SK-N-SH treated with all-trans-retinoic acid at 6 μM for 48 hours (cell line): Measurements from ENCODE around the gene C14orf93.

ENCODE experiments used
- ATAC-seq: fragments of 200-7000 bp; cut with Tn5 transposase; 3 replicates; pipeline ENCODE4 v1.9.1; 2020; ENCODE audit warnings: mild to moderate bottlenecking, moderate library complexity
- BACH2 ChIP-seq: fragments of 250-450 bp; sonication (Bioruptor Pico); IDR thresholded peaks from 2 replicates; pipeline ENCODE4 v1.9.0; 2021; ENCODE audit warnings: mild to moderate bottlenecking, borderline replicate concordance
- CSDC2 ChIP-seq: fragments of 250-450 bp; sonication (Bioruptor Pico); IDR thresholded peaks from 2 replicates; pipeline ENCODE4 v1.5.0; 2020; ENCODE audit warnings: mild to moderate bottlenecking, moderate library complexity
- ESRRG ChIP-seq: fragments of 250-450 bp; sonication (Bioruptor Pico); IDR thresholded peaks from 2 replicates; pipeline ENCODE4 v1.6.1; 2021; ENCODE audit warnings: mild to moderate bottlenecking
- GLIS3 ChIP-seq: fragments of 250-450 bp; sonication (Bioruptor Pico); IDR thresholded peaks from 2 replicates; pipeline ENCODE4 v1.5.0; 2020; ENCODE audit warnings: mild to moderate bottlenecking, moderate library complexity
- ISL1 ChIP-seq: fragments of 250-450 bp; sonication (Bioruptor Pico); IDR thresholded peaks from 2 replicates; pipeline ENCODE4 v2.1.2; 2022; ENCODE audit warnings: mild to moderate bottlenecking, moderate library complexity
- OSR1 ChIP-seq: fragments of 250-450 bp; sonication (Bioruptor Pico); IDR thresholded peaks from 2 replicates; pipeline ENCODE4 v1.8.0; 2022; ENCODE audit warnings: moderate library complexity, mild to moderate bottlenecking, inconsistent platforms
- PPARA ChIP-seq: fragments of 250-450 bp; sonication (Bioruptor Pico); IDR thresholded peaks from 2 replicates; pipeline ENCODE4 v1.5.0; 2020; ENCODE audit warnings: mild to moderate bottlenecking, borderline replicate concordance
- RARB ChIP-seq: fragments of 250-450 bp; sonication (Bioruptor Pico); IDR thresholded peaks from 2 replicates; pipeline ENCODE4 v1.8.0; 2021; ENCODE audit warnings: mild to moderate bottlenecking, moderate library complexity
- SNAI2 ChIP-seq: fragments of 250-450 bp; sonication (Bioruptor Pico); IDR thresholded peaks from 2 replicates; pipeline ENCODE4 v1.5.0; 2020; ENCODE audit warnings: mild to moderate bottlenecking, moderate library complexity
- TCF4 ChIP-seq: fragments of 250-450 bp; sonication (Bioruptor Pico); IDR thresholded peaks from 2 replicates; pipeline ENCODE4 v1.8.0; 2021; ENCODE audit warnings: mild to moderate bottlenecking, moderate library complexity, borderline replicate concordance
- TOX ChIP-seq: fragments of 250-450 bp; sonication (Bioruptor Pico); IDR thresholded peaks from 2 replicates; pipeline ENCODE4 v1.8.0; 2021; ENCODE audit warnings: mild to moderate bottlenecking, moderate library complexity, borderline replicate concordance
- ZC3H10 ChIP-seq: fragments of 250-450 bp; sonication (Bioruptor Pico); IDR thresholded peaks from 2 replicates; pipeline ENCODE4 v1.5.1; 2021; ENCODE audit warnings: mild to moderate bottlenecking, moderate library complexity
- ZFP3 ChIP-seq: fragments of 250-450 bp; sonication (Bioruptor Pico); IDR thresholded peaks from 2 replicates; pipeline ENCODE4 v1.5.0; 2020; ENCODE audit warnings: mild to moderate bottlenecking, moderate library complexity
- ZFP30 ChIP-seq: fragments of 450-650 bp; formaldehyde crosslinking; IDR thresholded peaks from 2 replicates; pipeline ENCODE4 v1.5.0; 2022; ENCODE audit warnings: mild to moderate bottlenecking, moderate library complexity
- ZNF565 ChIP-seq: fragments of 450-650 bp; formaldehyde crosslinking; conservative IDR thresholded peaks from 2 replicates; pipeline ENCODE4 v1.5.0; 2020; ENCODE audit warnings: low read depth, mild to moderate bottlenecking, moderate library complexity
- ZNF70 ChIP-seq: fragments of 450-650 bp; formaldehyde crosslinking; IDR thresholded peaks from 2 replicates; pipeline ENCODE4 v1.5.0; 2020; ENCODE audit warnings: mild to moderate bottlenecking, moderate library complexity
- TF ChIP-seq, protein P1 (sequence below): fragments of 250-450 bp; sonication (Bioruptor Pico); IDR thresholded peaks from 2 replicates; pipeline ENCODE4 v1.5.0; 2020; ENCODE audit warnings: mild to moderate bottlenecking, moderate library complexity
- TF ChIP-seq, protein P2 (sequence below): fragments of 250-450 bp; sonication (Bioruptor Pico); IDR thresholded peaks from 2 replicates; pipeline ENCODE4 v1.5.1; 2020; ENCODE audit warnings: low read depth, mild to moderate bottlenecking, moderate library complexity
- TF ChIP-seq, protein P3 (sequence below): fragments of 250-450 bp; sonication (Bioruptor Pico); IDR thresholded peaks from 2 replicates; pipeline ENCODE4 v1.5.1; 2021; ENCODE audit warnings: mild to moderate bottlenecking, moderate library complexity
- TF ChIP-seq, protein P4 (sequence below): fragments of 250-450 bp; sonication (Bioruptor Pico); IDR thresholded peaks from 2 replicates; pipeline ENCODE4 v1.8.0; 2020; ENCODE audit warnings: mild to moderate bottlenecking, moderate library complexity, borderline replicate concordance

Gene C14orf93, protein sequence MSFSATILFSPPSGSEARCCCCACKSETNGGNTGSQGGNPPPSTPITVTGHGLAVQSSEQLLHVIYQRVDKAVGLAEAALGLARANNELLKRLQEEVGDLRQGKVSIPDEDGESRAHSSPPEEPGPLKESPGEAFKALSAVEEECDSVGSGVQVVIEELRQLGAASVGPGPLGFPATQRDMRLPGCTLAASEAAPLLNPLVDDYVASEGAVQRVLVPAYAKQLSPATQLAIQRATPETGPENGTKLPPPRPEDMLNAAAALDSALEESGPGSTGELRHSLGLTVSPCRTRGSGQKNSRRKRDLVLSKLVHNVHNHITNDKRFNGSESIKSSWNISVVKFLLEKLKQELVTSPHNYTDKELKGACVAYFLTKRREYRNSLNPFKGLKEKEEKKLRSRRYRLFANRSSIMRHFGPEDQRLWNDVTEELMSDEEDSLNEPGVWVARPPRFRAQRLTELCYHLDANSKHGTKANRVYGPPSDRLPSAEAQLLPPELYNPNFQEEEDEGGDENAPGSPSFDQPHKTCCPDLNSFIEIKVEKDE

DNA sequence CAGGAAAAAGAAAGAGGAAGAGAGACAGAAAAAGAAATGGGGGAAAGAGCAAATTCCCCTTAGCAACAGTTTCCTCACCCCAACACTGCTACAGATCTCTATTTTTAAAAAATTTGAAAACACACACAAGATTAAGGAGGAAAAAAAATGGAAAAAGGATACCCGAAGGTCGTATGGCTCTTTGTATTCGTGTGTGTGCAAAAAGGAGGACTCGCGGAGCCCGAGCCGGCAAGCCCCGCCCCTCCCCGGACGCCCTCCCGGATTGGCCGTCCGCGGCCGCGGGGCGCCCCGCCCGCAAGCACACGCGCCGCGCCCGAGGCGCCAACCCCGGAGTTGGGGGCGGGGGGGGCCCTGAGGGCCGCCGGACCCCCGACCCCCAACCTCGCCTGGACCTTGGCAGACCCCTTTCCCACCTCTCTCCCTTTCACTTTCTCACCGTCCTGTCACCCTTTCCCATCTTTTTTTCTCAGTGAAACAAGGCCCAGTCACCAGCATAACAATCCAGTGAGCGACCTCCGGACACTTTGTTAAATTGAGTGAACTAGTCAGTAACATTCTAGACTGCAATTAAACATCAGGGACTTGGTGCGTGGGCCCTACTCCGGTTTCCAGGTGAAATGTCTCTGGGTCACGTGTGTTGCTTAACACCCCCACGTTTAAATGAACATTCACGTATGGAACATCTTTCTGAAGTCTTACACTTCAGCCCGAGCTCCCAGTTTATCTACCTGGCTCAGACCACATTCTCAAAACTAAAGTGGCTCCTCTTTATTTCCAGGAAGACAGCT is at the start of gene C14orf93:
TSS of gene C14orf93 (minus strand) at position 205 of the 788 bp plus-strand sequence. CDS start 11,120 bp downstream, outside the sequence.
- TF ChIP-seq, protein P1, sequence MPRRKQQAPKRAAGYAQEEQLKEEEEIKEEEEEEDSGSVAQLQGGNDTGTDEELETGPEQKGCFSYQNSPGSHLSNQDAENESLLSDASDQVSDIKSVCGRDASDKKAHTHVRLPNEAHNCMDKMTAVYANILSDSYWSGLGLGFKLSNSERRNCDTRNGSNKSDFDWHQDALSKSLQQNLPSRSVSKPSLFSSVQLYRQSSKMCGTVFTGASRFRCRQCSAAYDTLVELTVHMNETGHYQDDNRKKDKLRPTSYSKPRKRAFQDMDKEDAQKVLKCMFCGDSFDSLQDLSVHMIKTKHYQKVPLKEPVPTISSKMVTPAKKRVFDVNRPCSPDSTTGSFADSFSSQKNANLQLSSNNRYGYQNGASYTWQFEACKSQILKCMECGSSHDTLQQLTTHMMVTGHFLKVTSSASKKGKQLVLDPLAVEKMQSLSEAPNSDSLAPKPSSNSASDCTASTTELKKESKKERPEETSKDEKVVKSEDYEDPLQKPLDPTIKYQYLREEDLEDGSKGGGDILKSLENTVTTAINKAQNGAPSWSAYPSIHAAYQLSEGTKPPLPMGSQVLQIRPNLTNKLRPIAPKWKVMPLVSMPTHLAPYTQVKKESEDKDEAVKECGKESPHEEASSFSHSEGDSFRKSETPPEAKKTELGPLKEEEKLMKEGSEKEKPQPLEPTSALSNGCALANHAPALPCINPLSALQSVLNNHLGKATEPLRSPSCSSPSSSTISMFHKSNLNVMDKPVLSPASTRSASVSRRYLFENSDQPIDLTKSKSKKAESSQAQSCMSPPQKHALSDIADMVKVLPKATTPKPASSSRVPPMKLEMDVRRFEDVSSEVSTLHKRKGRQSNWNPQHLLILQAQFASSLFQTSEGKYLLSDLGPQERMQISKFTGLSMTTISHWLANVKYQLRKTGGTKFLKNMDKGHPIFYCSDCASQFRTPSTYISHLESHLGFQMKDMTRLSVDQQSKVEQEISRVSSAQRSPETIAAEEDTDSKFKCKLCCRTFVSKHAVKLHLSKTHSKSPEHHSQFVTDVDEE (CRISPR knock-in tag), result peak; percentile 50; the same call in 1 of the 2 replicates
- TF ChIP-seq, protein P2, sequence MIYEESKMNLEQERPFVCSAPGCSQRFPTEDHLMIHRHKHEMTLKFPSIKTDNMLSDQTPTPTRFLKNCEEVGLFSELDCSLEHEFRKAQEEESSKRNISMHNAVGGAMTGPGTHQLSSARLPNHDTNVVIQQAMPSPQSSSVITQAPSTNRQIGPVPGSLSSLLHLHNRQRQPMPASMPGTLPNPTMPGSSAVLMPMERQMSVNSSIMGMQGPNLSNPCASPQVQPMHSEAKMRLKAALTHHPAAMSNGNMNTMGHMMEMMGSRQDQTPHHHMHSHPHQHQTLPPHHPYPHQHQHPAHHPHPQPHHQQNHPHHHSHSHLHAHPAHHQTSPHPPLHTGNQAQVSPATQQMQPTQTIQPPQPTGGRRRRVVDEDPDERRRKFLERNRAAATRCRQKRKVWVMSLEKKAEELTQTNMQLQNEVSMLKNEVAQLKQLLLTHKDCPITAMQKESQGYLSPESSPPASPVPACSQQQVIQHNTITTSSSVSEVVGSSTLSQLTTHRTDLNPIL (CRISPR knock-in tag), result no peak
- TF ChIP-seq OSR1 (CRISPR knock-in tag), result no peak
- no peak for TF ChIP-seq SNAI2
- ATAC-seq, result peak; percentile 25

DNA sequence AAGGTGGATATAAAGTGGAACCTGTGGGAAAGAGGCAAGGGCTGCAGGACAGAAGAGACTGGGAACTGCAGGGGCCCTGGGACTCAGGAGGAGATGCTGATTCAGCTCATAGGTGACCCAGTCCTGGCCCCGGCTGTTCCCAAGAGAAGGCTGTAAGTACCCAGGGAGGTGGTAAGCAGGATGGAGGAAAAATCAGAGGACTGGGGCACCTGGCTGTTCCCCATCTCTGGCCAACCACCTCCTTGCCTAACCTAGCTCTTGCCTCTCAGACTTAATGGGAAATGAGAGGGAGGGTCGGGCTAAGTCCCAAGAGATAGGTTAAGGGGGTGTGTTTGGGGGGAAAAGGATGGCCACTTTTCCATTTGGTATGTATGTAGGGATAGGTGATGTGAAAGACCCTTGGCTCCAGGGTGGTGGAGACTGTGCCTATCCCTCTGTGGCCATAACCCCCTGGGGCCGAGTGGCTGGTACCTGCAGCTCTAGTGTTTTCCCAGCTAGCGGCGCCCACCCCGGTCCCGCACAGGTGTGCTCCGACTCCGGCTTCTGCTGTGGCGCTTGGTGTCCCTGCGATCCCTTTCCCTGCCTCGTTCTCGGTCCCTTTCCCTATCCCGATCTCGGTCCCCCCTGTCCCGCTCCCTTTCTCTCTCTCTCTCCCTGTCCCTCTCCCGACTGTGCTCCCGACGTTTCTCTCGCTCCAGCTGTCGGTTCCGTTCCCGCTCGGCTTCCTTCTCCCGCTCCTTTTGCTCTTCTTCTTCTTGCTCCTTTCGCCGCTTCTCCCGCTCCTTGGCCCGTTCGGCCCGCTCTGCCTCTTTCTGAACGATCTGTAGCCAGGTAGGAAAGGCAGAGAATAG is 48.9 kb upstream of the C14orf93 start:
- TF ChIP-seq ZC3H10, result no peak
- TF ChIP-seq ZFP3 (CRISPR knock-in tag), result no peak
- TF ChIP-seq, protein P3, sequence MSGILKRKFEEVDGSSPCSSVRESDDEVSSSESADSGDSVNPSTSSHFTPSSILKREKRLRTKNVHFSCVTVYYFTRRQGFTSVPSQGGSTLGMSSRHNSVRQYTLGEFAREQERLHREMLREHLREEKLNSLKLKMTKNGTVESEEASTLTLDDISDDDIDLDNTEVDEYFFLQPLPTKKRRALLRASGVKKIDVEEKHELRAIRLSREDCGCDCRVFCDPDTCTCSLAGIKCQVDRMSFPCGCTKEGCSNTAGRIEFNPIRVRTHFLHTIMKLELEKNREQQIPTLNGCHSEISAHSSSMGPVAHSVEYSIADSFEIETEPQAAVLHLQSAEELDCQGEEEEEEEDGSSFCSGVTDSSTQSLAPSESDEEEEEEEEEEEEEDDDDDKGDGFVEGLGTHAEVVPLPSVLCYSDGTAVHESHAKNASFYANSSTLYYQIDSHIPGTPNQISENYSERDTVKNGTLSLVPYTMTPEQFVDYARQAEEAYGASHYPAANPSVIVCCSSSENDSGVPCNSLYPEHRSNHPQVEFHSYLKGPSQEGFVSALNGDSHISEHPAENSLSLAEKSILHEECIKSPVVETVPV, result no peak
- TF ChIP-seq ZNF565, result no peak
- TF ChIP-seq TOX (CRISPR knock-in tag), result no peak
- TF ChIP-seq TCF4 (CRISPR knock-in tag), result no peak
- no peak for TF ChIP-seq ZFP30 (CRISPR knock-in tag)
- TF ChIP-seq PPARA (CRISPR knock-in tag), result no peak
- TF ChIP-seq ISL1 (CRISPR knock-in tag), result no peak
- TF ChIP-seq RARB (CRISPR knock-in tag), result no peak
- TF ChIP-seq ZNF70, result no peak
- TF ChIP-seq, protein P2 (CRISPR knock-in tag), result no peak
- no peak for TF ChIP-seq CSDC2 (CRISPR knock-in tag)
- no peak for TF ChIP-seq GLIS3 (CRISPR knock-in tag)
- TF ChIP-seq BACH2, result no peak
- no peak for TF ChIP-seq SNAI2
- ATAC-seq, result no peak

DNA sequence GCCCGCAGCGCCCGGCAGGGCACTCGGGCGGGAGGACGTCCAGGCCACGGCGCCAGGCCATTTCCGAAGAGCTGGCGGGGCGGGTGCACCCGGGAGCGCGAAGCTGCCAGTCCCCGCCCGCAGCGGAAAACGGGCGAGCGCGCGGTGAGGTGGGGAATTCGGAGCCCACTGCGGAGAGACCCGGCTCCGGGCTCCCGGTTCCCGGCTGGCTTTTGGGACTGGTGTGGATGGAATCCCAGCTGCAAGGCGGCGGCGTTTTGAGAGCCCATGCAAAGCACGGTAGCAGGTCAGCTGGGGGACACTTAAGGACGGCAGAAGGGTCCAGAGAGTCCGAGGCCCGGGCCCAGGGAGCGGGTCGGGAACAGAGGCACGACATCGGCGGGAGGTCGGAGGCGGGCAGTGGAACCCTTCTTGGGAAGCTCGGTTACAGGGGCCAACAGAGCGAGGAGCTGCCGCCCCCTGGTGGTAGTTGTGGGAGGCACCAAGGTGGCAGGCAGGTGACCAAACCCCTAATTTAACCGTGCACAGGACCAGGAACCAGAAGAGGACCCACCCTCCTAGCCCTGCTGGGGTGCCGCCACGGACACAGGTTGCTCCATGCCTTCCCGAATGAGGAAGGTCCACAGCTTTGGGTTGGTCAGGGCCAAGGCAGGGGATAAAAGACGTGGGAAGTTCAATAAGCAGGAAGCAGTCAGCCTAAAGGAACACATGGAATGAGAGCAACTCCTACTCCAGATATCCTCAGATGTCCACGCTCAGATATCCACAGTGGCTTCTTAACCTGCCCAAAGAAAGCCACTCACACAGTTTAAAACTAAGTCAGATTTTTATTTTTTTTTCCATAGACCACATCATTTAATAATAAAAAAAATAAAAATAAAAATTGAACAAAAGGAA is 48.1 kb upstream of the C14orf93 start:
- no peak for TF ChIP-seq BACH2
- no peak for TF ChIP-seq CSDC2 (CRISPR knock-in tag)
- TF ChIP-seq, protein P4, sequence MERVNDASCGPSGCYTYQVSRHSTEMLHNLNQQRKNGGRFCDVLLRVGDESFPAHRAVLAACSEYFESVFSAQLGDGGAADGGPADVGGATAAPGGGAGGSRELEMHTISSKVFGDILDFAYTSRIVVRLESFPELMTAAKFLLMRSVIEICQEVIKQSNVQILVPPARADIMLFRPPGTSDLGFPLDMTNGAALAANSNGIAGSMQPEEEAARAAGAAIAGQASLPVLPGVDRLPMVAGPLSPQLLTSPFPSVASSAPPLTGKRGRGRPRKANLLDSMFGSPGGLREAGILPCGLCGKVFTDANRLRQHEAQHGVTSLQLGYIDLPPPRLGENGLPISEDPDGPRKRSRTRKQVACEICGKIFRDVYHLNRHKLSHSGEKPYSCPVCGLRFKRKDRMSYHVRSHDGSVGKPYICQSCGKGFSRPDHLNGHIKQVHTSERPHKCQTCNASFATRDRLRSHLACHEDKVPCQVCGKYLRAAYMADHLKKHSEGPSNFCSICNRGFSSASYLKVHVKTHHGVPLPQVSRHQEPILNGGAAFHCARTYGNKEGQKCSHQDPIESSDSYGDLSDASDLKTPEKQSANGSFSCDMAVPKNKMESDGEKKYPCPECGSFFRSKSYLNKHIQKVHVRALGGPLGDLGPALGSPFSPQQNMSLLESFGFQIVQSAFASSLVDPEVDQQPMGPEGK (CRISPR knock-in tag), result 0 out of 2 replicates have a peak, but pooled peaks have one; percentile 17
- TF ChIP-seq GLIS3 (CRISPR knock-in tag), result peak; percentile 19
- no peak for TF ChIP-seq ESRRG (CRISPR knock-in tag)
- no peak for TF ChIP-seq RARB (CRISPR knock-in tag)
- ATAC-seq, result peak; percentile 72
